Activated T-cell treated with anti-CD3 and anti-CD28 coated beads for 4 hours (primary cell): ENCODE data around the gene SGSM2.
A peak's percentile ranks its signal among the peaks of the same experiment; 100 is the strongest.

ENCODE experiments used
- DNase-seq: peaks from one replicate; pipeline ENCODE4 v3.0.0-alpha.2; 2020

Gene SGSM2

DNA sequence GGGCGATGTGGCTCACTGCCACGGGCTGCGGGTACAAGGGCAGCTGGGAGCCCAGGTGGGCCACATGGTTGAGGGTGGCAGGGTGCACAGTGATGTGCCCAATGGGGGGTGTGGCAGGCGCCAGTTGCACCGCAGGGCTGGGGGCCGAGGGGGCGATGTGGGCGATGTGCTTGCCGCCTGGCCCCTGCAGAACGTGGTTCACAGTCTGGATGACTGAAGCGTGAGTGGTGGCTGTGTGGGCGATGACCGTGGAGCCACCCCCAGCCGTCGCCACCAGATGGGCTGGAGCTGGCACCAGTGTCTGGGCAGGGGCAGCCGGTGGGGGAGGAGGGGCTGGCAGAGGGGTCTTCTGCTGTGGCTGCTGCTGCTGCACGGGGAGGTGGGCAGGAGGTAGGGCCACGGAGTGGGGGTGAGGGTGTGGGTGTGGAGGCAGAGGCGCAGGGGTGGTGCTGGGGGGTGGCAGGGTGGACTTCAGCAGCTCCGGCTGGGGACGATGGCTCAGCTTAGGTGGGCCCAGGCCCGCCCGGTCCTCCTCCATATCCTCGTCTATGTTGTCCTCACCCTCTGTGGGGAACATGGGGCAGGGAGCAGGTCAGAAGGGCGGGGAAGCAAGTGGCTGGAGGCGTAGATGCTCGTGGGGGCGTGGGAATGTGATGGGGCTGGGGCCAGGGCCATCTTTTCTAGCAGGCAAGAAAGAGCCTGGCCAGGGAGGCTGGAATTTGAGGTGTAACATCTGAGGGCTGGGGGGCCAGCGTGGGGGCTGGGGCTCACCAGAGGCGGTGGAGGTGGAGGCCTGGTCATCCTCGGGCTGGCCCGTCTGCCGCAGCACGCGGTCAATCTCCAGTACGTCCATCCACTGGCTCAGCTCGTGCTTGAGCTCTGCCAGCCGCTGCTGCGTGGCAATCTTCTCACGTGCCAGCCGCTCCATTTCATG, 50.1 kb downstream of the SGSM2 start:
- DNase-seq, result no peak

DNA sequence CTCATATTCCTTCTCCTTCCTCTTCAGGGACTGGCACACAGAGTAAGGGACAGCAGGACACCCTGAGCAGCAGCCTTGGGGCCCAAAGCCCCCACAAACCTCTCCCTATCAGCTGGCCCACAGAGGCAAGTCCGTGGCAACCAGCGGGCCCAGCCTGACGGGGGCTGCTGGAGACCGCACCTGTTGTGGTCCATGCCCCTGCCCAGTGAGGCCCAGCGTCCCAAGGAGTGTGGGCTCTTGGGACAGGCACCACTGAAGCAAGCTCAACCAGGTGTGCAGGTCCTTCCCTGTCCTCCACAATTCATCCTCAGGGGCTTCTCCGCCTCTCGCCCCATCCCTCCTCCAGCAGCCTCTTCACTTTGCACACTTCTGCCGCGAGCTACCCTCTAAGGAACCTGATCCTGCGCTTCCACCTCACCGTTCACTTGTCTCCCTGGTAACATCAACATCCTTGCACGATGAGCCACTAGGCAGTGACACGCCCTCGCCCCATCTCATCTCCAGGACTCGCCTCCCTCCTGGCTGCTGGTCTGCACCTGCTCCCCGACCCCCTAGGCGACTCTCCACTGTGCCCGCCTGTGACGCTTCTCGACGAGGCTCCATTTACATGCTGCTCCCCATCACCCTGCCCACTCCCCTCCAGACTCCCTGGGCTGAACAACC, 50.9 kb downstream of the SGSM2 start:
- DNase-seq, result no peak

DNA sequence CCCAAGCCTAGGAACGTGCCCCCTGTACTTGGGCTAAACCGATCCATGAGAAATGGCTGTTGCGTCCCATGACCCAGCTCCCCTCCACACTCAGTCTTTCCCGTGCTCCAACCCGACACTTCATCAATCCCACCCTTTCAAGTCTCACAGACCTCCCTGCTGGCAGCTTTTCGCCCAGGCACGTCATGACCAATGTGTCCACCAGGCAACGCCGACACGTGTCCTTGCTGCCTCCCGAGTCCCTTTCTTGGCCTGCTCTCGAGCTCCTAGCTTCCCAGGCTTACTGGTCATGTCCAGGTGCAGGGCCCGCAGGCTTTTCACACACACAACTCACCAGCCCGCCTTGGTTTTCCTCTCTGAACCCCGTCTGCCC, 51.4 kb downstream of the SGSM2 start:
- DNase-seq, result no peak

DNA sequence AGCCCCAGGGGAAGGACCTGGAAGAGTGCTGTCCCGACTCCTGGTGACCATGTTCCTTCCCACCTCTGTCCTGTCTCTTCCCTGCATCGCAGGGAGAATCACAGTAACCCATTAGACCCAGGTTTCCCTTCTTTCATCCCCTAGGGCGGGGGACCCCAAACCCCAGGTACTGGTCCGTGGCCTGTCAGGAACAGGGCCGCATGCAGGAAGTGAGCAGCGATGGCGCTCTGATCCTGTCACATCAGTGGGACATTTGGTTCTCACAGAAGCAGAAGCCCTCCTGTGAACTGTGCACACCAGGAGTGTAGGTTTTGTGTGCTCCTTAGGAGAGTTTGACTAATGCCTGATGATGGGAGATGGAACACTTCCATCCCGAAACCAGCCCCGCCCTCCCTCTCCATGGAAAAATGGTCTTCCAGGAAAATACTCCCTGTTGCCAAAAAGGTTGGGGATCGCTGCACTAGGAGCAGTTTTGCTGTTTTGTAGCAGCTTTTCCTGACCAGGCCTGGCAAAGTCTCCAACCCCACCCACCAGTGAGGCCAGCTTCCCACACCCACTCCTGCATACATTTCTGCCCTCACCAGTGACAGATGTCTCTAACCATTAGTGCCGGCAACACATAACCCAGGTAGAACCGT, 53.0 kb downstream of the SGSM2 start:
- no peak for DNase-seq

DNA sequence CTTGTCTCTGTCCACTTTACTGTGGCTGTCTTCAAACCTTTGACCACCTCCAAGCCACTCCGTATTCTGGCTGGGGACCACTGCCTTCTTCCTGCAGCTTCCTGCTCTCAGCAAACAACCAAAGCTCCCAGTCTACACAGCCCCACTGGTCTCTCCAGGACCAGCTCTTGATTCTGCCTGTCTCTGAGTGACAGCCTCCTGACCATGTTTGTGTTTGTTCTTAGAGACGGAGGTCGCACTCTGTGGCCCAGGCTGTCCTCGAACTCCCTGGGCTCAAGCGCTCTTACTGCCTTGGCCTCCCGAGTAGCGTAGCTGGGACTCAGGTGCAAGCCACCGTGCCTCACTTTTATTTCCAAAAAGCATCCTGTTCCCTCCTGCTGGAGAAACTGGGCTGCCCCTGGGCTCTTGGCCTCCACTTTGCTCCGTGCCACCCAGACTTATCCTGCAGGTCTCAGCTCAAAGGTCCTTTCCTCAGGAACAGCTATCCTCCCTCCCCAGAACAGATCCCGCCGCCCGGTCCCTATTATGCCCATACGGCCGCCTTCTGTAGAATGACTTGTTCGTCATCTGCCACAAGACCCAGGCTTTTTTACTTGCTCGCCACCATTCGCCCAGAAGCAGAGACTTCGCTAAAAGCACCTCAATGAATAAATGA, 54.4 kb downstream of the SGSM2 start:
- DNase-seq, result no peak

DNA sequence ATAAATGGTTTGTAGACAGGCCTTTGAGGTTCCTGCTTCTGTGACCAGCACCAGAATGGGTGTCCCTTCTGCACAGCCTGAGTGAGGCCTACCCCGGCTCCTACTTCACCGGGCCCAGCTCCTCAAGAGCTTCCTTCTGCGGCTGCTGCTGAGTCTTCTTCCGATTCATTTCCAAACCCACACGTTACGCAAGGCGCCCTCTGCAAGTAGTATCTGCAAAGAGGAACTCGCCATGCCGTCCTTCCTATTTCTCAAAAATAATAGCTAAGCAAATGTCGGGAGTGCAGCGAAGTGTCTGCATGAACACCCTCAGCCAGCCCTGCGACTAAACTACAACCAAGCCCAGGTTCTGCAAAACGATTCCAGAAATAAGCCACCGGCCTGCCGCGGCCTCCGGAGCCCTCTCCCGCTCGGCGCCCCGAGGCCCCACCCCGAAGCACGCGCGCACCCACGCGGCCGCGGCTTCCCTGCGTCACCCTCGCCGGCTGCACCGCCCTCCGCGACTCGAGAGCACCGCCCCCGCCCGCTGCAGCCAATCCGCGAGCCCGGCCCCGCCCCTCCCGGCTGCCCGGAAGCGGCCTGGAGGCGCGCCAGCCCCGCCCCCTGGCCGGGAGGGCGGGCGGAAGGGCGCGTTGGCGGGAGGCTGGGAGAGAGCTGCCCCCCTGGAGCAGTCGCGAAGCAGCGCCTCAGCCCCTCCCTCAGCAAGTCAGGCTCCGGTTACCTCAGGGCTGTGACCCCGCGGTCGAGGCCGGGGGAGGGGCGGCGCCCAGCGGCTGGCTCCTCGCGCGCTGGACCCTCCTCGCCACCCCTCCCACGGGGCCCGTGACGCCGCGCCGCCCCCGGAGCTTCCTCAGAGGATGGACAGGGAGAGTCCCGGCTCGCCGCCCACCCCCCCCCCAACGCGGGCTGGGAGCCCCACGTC, 55.2 kb downstream of the SGSM2 start:
- DNase-seq, result peak; percentile 97

DNA sequence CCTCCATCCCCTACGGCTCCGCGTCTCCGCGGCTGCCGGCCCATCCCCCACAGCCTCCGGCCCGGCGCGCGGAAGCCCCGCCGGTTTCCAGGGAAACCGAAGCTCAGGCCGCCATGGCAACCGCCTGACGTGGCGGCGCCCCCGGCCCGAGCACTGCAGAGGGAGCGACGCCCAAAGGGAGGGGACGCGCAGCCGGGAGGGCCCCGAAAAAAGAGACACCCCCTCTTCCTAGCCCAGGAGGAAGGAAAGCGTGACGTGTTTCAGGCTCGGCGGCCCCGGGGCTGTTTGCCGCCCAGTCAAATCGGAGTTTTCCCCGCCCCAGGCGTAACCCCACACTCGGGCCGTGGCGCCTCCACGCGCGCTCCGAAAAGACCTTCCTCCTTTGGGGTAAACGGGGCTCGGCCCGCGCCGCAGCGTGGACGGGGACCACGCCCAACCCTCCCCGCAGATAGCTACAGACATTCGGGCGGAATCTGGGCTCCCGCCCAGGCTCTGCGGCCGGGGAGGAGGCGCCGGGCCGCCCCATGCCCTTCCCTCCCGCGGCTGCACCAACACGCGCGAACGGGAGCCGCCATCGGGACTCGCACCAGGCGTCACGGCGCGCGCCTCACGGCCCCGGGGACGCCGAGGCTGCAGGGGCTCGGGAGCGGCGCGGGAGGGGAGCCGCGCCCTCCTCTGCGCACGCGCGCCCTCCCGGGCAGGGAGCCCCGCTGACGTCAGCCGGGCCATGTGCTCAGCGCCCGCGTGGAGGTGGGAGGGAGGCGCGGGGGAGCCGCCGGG, 56.1 kb downstream of the SGSM2 start:
- DNase-seq, result peak; percentile 86

DNA sequence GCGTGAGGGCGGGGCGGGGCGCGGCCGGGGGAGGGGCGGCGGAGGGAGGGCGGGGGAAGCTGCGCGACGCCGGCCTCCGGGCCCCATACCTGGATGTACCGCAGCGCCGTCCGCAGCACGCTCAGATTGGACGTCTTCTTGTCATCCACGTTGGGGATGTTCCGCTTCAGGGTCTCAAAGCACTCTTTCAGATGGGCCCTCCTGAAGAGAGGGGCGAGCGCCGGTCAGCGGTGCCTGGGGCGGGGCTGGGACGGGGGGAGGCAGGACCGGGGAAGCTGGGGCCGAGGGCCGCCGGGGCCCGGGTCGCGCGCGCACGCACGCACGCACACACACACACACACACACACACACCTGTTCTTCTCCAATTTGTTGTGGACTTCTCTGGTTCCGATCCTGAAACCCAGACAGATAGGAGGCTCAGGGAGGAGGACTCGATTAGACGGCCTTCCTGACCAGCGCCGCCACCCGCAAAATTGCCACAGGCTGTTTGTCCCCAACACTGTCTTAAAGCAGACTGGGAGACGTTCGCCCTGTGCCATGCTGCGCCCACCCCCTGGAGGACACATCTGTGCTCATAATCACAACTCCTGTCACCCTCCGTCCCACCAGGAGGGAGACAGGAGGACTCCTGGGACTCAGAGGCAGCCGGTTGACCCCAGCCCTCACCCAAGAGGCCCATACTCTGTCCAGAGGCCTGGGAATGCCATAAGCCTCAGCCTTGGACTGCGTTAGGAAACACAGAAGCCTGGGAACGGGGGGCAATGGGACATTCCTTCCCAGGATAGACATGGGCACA, 56.9 kb downstream of the SGSM2 start:
- DNase-seq, result no peak

DNA sequence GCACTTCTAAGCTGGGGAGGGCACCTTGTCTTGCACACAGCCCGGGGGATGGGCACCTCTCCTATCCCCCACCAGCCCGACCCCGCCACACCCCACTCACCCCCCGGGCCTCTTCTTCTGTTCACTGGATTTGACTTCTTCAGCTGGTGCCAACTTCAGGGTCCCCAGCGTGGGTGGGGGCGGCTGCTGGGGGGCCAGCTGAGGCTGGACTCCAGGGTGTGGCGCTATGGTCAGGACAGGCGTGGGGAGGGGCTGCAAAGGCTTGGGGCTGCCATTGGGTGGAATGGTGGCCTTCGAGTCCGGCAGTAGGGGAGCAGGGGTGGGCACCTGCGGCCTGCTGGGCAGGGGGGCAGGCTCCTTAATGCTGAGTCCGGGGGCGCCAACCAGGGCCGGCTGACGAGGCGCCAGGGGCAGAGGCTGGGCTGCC, 57.5 kb downstream of the SGSM2 start:
- DNase-seq, result no peak

DNA sequence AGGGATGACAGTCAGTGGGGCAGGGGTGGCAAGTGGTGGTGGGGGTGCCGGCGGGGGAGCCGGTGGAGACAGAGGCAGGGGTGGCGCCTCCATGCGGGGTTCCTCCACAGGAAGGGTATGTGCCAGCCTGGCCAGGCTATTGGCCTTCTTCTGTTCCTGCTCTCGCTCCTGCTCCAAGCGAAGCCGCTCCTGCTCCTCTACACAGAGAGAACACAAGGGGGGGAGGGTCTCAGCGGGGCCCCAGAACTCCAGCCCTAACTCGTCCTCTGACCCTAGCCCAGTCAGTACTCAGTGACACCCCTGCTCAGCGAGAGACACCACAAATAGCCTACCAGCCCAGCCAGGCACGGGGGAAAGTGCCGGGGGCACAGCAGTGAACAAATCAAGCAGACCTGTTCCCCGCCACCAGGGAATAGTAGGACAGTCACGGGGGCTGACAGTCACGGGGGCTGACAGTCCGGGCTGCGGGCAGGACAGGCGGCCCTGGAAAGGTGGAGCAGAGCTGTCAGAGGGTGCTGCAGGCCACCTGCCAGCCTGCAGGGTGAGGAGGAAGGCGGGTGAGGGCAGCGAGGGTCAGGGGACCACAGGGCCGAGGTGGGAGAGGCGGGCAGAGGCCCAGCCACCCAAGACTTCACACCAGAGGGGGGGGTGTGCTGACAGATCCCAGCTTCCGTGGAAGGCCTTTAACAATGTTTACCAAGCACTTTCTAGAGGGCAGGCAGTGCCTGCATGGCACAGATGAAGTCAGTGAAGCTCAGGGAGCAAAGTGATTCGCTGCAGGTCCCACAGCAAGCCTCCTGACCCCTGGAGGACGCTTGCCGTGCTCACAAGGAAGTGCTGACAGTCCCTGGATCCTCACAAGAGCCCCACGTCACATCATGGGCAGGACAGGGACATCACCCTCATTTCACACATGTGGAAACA, 58.2 kb downstream of the SGSM2 start:
- DNase-seq, result no peak

DNA sequence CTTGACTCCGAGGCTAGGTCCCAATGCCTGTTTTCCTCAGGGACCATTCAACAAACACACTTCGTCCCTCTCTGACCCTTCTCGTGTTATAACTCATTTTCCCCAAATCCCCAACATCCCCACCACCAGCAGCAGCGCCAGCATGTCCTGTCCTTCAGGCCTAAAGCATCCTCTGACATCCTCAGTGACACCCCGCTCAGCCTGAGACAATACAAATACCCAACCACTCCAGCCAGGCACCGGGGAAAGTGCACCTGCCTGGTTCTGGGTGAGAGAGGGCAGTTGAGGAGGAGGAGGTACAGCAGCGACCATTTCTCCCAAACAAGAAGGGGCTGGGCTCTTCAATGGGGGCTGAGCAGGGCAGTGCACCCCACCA, 58.9 kb downstream of the SGSM2 start:
- DNase-seq, result no peak

DNA sequence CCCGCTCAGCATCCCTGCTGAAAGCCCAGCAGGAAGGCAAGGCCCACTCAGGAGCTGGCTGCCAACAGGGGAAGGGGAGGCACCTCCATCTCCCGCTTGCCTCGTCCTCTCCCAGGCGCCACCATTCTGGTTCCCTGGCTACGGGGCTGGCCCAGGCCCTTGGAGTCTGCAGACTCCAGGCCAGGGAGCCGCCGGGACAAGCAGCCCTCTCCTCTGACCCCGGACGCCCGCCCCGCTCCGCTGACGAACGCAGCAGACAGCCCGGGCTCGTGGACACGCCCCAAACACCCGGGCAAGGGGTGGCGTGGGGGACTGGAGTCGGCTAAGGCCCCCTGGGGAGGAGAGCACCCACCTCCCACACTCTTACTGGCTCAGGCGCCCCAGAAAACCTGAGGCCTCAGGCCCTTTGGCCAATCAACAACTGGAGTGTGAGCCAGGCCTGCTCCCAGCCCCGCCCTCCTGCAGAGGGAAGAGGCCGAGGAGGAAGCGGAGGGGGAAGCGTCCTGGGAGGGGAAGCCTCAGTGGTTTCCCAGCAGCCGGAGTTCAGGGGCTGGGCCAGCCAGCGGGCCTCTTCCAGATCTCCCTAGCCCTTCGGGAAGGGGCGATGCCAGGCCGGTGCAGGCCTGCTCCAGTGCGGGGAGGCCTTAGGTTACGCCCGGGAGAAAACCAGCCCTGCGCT, 59.4 kb downstream of the SGSM2 start:
- DNase-seq, result no peak

DNA sequence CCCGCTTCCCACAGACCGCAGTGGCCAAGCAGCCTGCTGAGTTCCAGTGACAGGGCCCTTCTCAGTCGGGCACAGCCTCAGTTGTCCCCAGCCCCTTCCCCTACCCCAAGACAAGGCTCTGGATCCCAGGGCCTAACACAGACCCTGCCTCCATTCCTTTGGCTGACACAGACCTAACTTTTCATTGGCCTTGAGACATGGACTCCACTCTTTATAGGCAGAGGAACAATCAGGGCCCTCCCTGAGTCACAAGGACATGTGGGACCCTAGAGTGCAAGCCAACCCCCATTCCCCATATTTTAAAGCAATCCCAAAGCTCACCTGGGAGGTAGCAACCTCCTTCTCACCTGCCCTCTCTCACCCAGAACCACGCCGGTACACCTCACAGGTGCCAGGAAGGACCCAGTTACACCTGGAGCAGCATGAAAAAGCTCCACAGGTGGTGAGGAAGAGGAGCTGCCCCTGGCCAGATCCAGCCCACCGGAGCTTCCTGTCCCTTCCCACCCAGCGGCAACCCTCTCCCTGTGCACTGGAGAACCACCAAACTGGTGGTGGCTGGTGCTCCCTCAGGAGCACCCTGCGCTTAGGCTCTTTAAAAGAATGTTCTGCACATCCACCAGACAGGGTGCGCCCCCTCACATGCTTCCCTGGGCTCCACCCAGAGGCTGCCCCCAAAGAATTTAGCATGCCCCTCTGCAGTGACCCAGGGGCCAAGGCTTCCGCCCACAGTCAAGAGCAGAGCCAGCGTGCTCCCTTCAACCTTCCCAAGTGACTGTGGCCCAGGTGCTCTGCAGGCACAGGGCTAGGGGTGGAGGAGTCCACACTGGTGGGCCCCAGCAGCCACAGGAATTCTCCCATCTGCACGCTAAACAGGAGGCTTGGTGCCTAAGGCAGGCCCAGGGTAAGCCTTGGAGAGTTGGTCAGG, 60.2 kb downstream of the SGSM2 start:
- DNase-seq, result no peak

DNA sequence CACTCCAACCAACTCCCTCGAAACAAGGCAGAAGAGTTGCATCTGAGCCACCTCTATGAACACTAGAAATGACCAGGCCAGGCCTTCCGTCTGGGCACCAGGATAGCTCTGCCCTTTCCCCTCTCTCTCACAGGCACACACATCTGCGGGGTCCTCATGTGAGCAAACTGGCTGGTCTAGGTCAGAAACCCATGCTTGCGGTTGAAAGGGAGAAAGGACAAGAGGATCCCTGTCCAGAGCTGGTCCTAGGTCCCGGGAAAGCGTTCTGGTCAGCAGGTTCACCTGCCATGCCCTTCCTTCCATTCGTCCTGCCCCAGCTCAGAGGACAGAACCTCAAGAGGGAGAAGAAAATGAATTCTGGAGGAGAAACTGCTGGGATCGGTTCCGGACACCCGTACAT, 60.9 kb downstream of the SGSM2 start:
- no peak for DNase-seq

DNA sequence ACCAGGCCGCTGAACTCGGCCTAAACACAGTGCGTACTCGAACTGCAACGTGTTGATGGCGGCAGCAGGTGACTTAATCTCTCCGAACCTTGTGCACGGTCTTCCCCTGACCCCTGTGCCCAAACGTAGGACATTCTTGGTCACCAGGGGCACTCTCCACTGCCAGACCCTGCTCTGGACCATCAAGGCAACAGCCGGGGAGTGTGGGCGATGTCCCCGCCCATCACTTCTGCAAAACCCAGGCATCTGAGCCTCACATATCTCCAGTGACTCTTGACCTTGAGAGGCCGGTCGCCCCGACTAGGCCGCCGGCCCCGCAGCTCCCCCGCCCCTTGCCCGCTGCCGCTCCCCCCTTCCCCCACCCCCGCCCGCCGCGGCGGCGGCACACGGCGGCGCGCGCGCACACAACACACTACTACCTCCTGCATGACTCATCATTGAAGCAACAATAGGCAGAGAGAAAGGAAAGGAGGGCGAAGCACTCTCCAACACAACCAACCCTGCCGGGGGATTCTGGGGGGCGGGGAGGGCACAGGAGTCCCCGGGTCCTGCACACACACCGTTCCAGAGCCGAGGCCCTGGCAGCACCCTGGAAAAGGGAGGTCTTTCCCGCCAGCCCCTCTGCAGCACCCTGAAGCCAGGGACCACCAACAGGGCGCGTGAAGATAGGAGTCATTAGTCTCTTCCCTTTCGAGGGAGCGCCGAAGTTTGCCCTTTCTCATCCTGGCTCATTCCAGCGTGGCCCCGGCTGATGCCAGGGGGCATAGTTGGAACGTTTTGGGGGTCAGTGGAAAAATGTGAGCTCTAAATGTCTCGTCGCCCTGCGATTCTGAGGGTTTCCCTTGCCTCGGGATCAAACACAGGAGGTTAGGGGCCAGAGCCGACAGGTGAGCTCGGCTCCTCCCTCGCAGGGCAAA, 61.6 kb downstream of the SGSM2 start:
- DNase-seq, result peak; percentile 48
